HepG2 (cell line): ENCODE results near the gene SH3D19. TPM values are rescaled to one million over a fixed set of nuclear protein-coding genes. Genes with fewer than 3 reads are reported as not detected.

Experiments
- AGO1 ChIP-seq: fragments of 200-400 bp; formaldehyde crosslinking; IDR thresholded peaks from 2 replicates; pipeline ENCODE4 v1.6.1; 2017; ENCODE audit warnings: mild to moderate bottlenecking, low read depth, low read length, moderate library complexity; ENCODE audit not compliant: poor library complexity, severe bottlenecking
- CREM ChIP-seq, 2 experiments: sonication (generic) in 1 of 2; formaldehyde crosslinking in 1 of 2; IDR thresholded peaks; 2 replicates each; pipeline versions ENCODE4 v1.4.0 to v1.6.1; 2016 to 2020; ENCODE audit warnings: antibody characterized with exemption in 1 of 2, mild to moderate bottlenecking in 1 of 2, missing genetic modification reagents in 1 of 2
- E2F5 ChIP-seq: sonication (generic); formaldehyde crosslinking; conservative IDR thresholded peaks from 2 replicates; pipeline ENCODE4 v1.4.0; 2020; ENCODE audit warnings: missing genetic modification reagents
- HES4 ChIP-seq: sonication (generic); formaldehyde crosslinking; IDR thresholded peaks from 2 replicates; pipeline ENCODE4 v1.9.0; 2021; ENCODE audit warnings: mild to moderate bottlenecking, missing genetic modification reagents, borderline replicate concordance
- HNRNPH1 ChIP-seq: fragments of 200-400 bp; formaldehyde crosslinking; optimal IDR thresholded peaks from 2 replicates; pipeline ENCODE3; 2017; ENCODE audit warnings: mild to moderate bottlenecking, low read depth, low read length
- KAT8 ChIP-seq: IDR thresholded peaks from 2 replicates; pipeline ENCODE4 v1.6.1; 2016; ENCODE audit warnings: missing genetic modification reagents, missing compliant biosample characterization
- NFE2L1 ChIP-seq: sonication (generic); formaldehyde crosslinking; IDR thresholded peaks from 2 replicates; pipeline ENCODE4 v1.4.0; 2020; ENCODE audit warnings: missing genetic modification reagents, mild to moderate bottlenecking, borderline replicate concordance
- REXO4 ChIP-seq: sonication (generic); formaldehyde crosslinking; IDR thresholded peaks from 2 replicates; pipeline ENCODE4 v1.8.0; 2022; ENCODE audit warnings: missing genetic modification reagents, mild to moderate bottlenecking, borderline replicate concordance
- SIX1 ChIP-seq: sonication (generic); formaldehyde crosslinking; IDR thresholded peaks from 2 replicates; pipeline ENCODE4 v1.4.0; 2020; ENCODE audit warnings: missing genetic modification reagents, borderline replicate concordance
- SNAI1 ChIP-seq: sonication (generic); formaldehyde crosslinking; IDR thresholded peaks from 2 replicates; pipeline ENCODE4 v1.5.0; 2020; ENCODE audit warnings: mild to moderate bottlenecking, missing genetic modification reagents, borderline replicate concordance
- SOX13 ChIP-seq, 3 experiments: fragments of 450-650 bp in 1 of 3; sonication (generic) in 1 of 3; formaldehyde crosslinking in 1 of 3; IDR thresholded peaks in 2 of 3; conservative IDR thresholded peaks in 1 of 3; 2 replicates each; pipeline versions ENCODE4 v1.5.0 to v1.6.1; 2016 to 2020; ENCODE audit warnings: antibody characterized with exemption in 1 of 3, mild to moderate bottlenecking in 1 of 3, missing compliant biosample characterization in 1 of 3, missing genetic modification reagents in 1 of 3, moderate library complexity in 1 of 3
- SRY ChIP-seq: sonication (generic); formaldehyde crosslinking; IDR thresholded peaks from 2 replicates; pipeline ENCODE4 v1.8.0; 2022; ENCODE audit warnings: mild to moderate bottlenecking, missing genetic modification reagents
- ZFP1 ChIP-seq: IDR thresholded peaks from 2 replicates; pipeline ENCODE4 v1.6.1; 2016
- ZFYVE20 ChIP-seq: sonication (generic); formaldehyde crosslinking; IDR thresholded peaks from 2 replicates; pipeline ENCODE4 v1.8.0; 2023; ENCODE audit warnings: low read depth, mild to moderate bottlenecking, moderate library complexity, missing genetic modification reagents, borderline replicate concordance
- ZNF260 ChIP-seq: sonication (generic); formaldehyde crosslinking; IDR thresholded peaks from 2 replicates; pipeline ENCODE4 v1.4.0; 2020; ENCODE audit warnings: missing genetic modification reagents, low read depth, mild to moderate bottlenecking, borderline replicate concordance
- ZNF430 ChIP-seq: sonication (generic); formaldehyde crosslinking; IDR thresholded peaks from 2 replicates; pipeline ENCODE4 v1.9.0; 2021; ENCODE audit warnings: mild to moderate bottlenecking, missing genetic modification reagents
- ZNF788 ChIP-seq: sonication (generic); formaldehyde crosslinking; IDR thresholded peaks from 2 replicates; pipeline ENCODE4 v1.5.0; 2020; ENCODE audit warnings: mild to moderate bottlenecking, missing genetic modification reagents, borderline replicate concordance
- polyA plus RNA-seq, 8 experiments: library from polyadenylated mRNA; depleted of rRNA in 3 of 8; stranded (reverse) in 7 of 8; unstranded in 1 of 8; fragments of >200 nt; fragmentation: Illumina TruSeq in 4 of 8; extraction: Trizol in 4 of 8; gene quantifications; 2 replicates each; pipeline versions ENCODE4 v1.2.1 to v1.2.3, GENCODE V29; 2011 to 2016; ENCODE audit warnings: low read depth in 4 of 8, missing spikeins in 1 of 8, mixed read lengths in 1 of 8; ENCODE audit not compliant: insufficient read depth in 1 of 8
- total RNA-seq, 5 experiments: library from RNA; depleted of rRNA; stranded (reverse); fragments of >200 nt; fragmentation: Illumina TruSeq; extraction: Trizol; gene quantifications; 2 replicates each; pipeline ENCODE4 v1.2.3, GENCODE V29; 2016; ENCODE audit warnings: low read depth in 1 of 5
- TF ChIP-seq, protein P1 (sequence below): IDR thresholded peaks from 2 replicates; pipeline ENCODE4 v1.6.1; 2018; ENCODE audit warnings: missing genetic modification reagents, mild to moderate bottlenecking, missing compliant biosample characterization
- TF ChIP-seq, protein P2 (sequence below): sonication (generic); formaldehyde crosslinking; IDR thresholded peaks from 2 replicates; pipeline ENCODE4 v1.9.0; 2021; ENCODE audit warnings: missing genetic modification reagents, mild to moderate bottlenecking, borderline replicate concordance
- TF ChIP-seq, protein P3 (sequence below): IDR thresholded peaks from 2 replicates; pipeline ENCODE4 v1.6.1; 2012; ENCODE audit warnings: low read depth, low read length, improper control_type of control experiment

The SH3D19 gene
- total and polyA plus RNA-seq, 2 of the 13 experiments (the other 11 are each of a cell fraction or from before 2014, with no cell fraction given), result 31.2 to 38.0 TPM

- TF ChIP-seq ZFYVE20 (CRISPR knock-in tag) (no peak), CREM (IDR thresholded peaks at IDR 0.05) (peak; percentile 88), CREM (CRISPR knock-in tag; IDR thresholded peaks at IDR 0.05) (no peak), ZNF788 (CRISPR knock-in tag) (peak; percentile 75; the same call in 1 of the 2 replicates), REXO4 (CRISPR knock-in tag) (no peak), NFE2L1 (no peak), SIX1 (CRISPR knock-in tag) (peak; percentile 81), E2F5 (CRISPR knock-in tag) (peak; percentile 43; the same call in 1 of the 2 replicates), HNRNPH1 (peak; percentile 85), KAT8 (CRISPR knock-in tag) (peak; percentile 84), ZNF430 (CRISPR knock-in tag) (peak; percentile 43; the same call in 1 of the 2 replicates), SOX13 (IDR thresholded peaks at IDR 0.05) (peak; percentile 86), SOX13 (CRISPR knock-in tag; conservative IDR thresholded peaks at IDR 0.05 in 1 of 2, IDR thresholded peaks at IDR 0.05 in 1 of 2) (peak in 1 of 2 experiments; percentile 95; a peak in 2 of 4 replicates), ZNF260 (CRISPR knock-in tag) (no peak), SNAI1 (CRISPR knock-in tag) (no peak), ZFP1 (no peak), SRY (CRISPR knock-in tag) (peak; percentile 67; the same call in 1 of the 2 replicates), AGO1 (no peak), HES4 (peak; percentile 81; the same call in 1 of the 2 replicates)
- TF ChIP-seq, protein P1, sequence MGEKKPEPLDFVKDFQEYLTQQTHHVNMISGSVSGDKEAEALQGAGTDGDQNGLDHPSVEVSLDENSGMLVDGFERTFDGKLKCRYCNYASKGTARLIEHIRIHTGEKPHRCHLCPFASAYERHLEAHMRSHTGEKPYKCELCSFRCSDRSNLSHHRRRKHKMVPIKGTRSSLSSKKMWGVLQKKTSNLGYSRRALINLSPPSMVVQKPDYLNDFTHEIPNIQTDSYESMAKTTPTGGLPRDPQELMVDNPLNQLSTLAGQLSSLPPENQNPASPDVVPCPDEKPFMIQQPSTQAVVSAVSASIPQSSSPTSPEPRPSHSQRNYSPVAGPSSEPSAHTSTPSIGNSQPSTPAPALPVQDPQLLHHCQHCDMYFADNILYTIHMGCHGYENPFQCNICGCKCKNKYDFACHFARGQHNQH (CRISPR knock-in tag), result peak; percentile 96
- TF ChIP-seq, protein P2, sequence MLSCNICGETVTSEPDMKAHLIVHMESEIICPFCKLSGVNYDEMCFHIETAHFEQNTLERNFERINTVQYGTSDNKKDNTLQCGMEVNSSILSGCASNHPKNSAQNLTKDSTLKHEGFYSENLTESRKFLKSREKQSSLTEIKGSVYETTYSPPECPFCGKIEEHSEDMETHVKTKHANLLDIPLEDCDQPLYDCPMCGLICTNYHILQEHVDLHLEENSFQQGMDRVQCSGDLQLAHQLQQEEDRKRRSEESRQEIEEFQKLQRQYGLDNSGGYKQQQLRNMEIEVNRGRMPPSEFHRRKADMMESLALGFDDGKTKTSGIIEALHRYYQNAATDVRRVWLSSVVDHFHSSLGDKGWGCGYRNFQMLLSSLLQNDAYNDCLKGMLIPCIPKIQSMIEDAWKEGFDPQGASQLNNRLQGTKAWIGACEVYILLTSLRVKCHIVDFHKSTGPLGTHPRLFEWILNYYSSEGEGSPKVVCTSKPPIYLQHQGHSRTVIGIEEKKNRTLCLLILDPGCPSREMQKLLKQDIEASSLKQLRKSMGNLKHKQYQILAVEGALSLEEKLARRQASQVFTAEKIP, result no peak
- TF ChIP-seq, protein P3, sequence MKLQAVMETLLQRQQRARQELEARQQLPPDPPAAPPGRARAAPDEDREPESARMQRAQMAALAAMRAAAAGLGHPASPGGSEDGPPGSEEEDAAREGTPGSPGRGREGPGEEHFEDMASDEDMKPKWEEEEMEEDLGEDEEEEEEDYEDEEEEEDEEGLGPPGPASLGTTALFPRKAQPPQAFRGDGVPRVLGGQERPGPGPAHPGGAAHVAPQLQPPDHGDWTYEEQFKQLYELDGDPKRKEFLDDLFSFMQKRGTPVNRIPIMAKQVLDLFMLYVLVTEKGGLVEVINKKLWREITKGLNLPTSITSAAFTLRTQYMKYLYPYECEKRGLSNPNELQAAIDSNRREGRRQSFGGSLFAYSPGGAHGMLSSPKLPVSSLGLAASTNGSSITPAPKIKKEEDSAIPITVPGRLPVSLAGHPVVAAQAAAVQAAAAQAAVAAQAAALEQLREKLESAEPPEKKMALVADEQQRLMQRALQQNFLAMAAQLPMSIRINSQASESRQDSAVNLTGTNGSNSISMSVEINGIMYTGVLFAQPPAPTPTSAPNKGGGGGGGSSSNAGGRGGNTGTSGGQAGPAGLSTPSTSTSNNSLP, result no peak
These were observed at the start of gene SH3D19 (continued) for GRCh38 chr4:151325111-151325948.
